GM21786 (cell line): ENCODE results near the gene ABCC4.

ENCODE experiments used
- ATAC-seq: cut with Tn5 transposase; IDR thresholded peaks from one replicate; pipeline ENCODE4 v1.9.1; 2021; ENCODE audit not compliant: unreplicated experiment

ABCC4 gene

GRCh38 chr13:95164830-95165229 is 136.4 kb downstream of the ABCC4 start:
- no peak for ATAC-seq

DNA sequence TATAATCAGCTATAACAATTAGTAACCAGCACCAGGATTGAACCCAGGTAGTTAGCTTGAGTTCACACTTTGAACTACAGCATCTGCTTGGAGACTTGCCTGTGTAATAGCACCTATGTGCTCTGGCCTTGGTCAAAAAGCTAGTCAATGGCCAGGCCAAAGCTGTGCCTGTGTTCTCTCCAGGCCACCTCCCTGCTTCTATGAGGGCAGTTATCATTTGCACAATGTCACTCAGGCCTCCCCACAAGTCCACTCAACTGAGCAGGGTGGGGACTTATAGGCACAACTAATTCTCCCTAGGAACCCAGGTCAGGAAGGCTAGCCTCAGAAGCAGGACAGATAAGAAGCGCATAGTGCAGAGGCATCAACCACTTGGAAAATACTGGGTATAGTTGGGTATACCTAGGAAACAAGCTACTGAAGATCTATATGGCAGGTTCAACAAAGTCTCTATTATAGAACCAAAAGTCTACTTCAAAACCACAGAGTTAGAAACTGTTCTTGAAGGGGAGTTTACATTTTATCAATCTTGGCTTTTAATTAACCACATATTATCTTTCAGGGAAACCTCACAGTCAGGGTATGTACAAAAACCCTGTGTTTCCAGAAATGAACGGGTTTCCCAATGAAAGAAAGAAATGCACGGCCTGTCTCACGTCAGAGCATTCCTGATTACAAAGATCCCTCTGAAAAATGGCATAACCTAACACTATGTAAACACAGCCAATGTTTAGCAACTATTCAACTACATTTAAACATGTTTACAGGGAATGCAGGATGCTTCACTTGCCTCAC is 140.9 kb downstream of the ABCC4 start:
- no peak for ATAC-seq

- no peak for ATAC-seq
These were observed 141.8 kb downstream of the ABCC4 start for GRCh38 chr13:95159458-95159857.

GRCh38 chr13:95156208-95156607 is 145.0 kb downstream of the ABCC4 start:
- no peak for ATAC-seq

DNA sequence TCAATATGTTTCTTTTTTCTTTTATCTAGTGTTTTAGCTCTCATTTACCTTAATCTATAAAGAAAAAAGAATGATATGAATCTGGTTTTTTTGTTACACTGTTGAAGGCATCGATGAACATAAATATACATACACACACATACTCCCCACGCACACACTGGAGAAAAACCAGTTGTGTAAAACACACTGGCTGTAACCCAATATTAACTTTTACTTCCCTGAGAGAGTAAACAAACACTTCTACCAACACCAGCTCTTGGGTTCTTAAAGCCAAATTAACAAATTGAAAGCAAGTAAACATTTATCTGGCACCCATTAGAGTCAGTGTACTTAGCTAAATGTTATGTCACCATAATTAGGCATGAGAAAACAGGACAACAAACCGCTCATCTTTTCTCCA is 145.7 kb downstream of the ABCC4 start:
- ATAC-seq: no peak

GRCh38 chr13:95155093-95155492 is 146.2 kb downstream of the ABCC4 start:
- ATAC-seq: no peak

DNA sequence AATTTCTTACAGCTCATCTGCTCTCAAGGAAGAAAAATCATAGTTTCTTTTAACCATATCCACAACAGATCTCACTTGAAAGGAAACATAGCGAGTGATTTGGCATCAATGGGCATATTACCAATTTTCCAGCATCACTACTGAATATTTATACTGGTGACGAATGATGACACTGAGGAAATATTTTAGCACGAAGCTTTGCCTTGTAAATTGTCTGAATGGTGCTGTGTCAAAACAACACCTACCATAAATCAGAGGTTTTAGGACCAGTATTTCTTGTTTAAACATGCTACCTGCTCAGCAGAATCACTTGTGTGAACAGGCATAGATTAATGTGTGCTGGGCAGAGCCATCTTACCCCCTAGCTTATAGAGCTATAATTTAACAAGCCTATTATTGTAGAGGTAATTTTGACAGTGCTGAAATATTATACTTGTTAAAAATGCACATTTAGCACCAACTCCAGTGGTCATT is 146.8 kb downstream of the ABCC4 start:
- no peak for ATAC-seq

- no peak for ATAC-seq
These were observed 147.4 kb downstream of the ABCC4 start for GRCh38 chr13:95153647-95154412.

DNA sequence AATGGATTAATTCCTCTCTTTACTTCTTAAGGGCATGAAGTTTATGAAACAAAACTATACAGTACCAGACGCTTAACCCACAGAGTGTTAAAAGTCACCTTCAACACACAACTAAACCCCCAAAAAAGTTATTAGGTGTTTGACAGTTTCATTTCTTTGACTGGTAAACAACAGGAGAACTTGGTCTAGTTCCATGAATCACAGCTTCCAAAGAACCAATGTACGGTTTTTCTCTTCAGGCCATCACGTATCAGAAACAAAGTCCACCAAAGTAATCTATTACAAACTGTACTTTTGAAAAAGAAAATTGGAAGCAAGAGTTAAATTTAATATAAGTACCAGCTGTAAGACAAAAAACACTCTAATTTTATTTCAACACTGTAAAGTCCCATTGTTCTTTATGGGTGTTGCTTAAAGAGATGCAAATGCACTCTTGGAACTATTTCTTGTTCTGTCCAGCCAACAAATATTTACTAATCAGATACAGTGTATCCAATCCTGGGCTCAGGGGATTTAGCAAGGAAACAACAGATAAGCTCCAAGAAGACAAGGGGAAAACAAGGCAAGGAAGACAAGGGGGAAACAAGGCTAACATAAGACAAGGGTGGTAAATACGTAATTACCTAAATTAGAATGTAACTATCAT is 149.2 kb downstream of the ABCC4 start:
- ATAC-seq: no peak

- ATAC-seq: no peak
These were observed 150.7 kb downstream of the ABCC4 start for GRCh38 chr13:95150555-95150954.

GRCh38 chr13:95146486-95146885 is 154.8 kb downstream of the ABCC4 start:
- no peak for ATAC-seq

DNA sequence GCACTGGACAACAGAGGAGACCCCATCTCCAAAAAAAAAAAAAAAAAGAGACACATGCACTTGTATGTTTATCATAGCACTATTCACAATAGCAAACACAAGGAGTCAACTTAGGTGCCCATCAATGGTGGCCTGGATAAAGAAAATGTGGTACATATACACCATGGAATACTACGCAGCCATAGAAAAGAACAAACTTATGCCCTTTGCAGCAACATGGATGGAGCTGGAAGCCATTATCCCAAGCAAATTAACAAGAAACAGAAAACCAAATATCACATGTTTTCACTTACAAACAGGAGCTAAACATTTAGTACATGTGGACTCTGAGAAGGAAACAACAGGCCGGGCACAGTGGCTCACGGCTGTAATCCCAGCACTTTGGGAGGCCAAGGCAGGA is 155.7 kb downstream of the ABCC4 start:
- no peak for ATAC-seq

DNA sequence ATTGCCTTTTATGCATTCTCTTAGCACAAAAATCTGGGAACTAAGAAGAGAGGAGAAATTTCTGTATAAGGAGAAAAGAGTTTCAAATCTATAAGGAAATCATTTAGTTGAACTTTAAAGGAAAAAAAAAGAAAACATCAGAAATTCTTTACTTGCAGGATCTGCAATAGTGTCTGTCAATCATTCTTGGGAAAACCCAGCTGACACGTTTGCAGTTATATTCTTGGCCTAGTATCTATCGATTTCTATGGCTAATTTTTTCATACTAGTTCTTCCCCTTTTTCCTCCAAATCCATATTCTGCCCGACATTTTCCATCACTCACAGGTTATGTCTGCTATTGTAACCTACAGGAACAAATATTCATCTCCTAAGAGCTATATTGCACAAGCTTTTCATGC is 160.7 kb downstream of the ABCC4 start:
- no peak for ATAC-seq

- ATAC-seq: no peak
These were observed 162.2 kb downstream of the ABCC4 start for GRCh38 chr13:95138876-95139585.

- ATAC-seq: peak; percentile 95
These were observed 164.2 kb downstream of the ABCC4 start for GRCh38 chr13:95137096-95137495.

- no peak for ATAC-seq
These were observed 164.6 kb downstream of the ABCC4 start for GRCh38 chr13:95136638-95137037.

DNA sequence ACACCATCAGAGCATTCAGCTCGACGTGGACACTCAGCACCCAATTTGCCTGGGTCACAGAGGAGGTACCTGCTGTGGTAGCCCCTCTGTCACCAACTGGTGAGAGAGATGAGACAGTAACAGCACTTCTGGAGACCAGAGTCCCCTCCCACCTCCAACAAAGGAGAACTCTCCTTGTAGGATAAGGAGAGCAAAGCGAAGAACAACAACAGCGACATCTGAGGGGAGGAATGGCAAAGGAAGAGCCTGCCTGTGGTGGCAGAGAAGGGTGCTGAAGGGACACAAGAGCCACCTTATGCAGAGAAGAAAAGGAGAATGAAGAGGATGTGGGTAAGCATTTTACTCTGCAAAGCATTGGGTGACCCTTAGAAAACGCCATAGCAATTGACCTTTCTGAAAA is 167.8 kb downstream of the ABCC4 start:
- no peak for ATAC-seq

DNA sequence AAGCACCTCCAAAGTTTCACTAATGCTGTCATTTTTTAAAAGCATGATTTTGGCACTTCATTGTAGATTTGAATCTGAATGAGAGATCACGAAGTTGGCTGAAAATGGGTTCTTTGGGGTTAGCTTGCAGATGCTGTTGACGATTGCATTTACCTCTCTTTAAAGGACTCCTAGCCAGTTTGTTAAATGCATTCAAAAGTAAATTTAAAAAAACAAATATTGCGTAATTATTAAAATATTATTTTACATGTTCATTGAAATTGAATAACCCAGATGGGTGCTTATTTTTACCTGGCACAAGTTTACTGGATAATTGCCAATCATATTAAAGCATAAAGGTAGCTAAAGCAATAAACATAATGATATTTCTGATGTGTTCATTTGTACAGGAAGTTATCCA is 172.2 kb downstream of the ABCC4 start:
- no peak for ATAC-seq

GRCh38 chr13:95128045-95128643 is 173.1 kb downstream of the ABCC4 start:
- ATAC-seq: no peak

- no peak for ATAC-seq
These were observed 176.3 kb downstream of the ABCC4 start for GRCh38 chr13:95124959-95125358.

DNA sequence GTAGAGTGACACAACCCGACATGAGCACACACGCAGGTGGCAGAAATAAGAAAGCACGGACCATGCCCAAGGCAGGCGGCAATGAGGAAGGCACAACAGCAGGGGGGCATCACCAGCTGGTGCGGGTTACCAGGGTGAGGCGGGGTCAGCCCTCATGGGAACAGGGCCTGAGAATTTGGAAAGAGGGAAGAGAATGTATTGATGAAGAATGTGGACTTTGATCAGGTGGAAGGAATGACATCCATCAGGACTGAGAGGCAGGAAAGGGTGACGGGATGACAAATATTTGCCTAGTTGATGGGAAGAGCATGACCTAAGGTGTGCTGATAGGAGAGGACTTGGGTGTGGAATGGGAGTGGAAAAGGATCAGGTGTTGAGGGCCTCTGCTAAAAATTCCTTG is 177.5 kb downstream of the ABCC4 start:
- no peak for ATAC-seq
